HUES6 (cell line): ENCODE data around the gene MED12L.
A peak's percentile ranks its signal among the peaks of the same experiment; 100 is the strongest.

Source experiments
- H3K27ac ChIP-seq: 2 replicates; pipeline ENCODE4 v1.7.0; 2013; ENCODE audit warnings: low read depth, mild to moderate bottlenecking, low read length, inconsistent platforms
- H3K27me3 ChIP-seq: 2 replicates; pipeline ENCODE4 v1.6.1; 2013; ENCODE audit warnings: low read length; ENCODE audit not compliant: control insufficient read depth, insufficient read depth
- H3K36me3 ChIP-seq: 2 replicates; pipeline ENCODE4 v1.6.1; 2013; ENCODE audit warnings: low read length; ENCODE audit not compliant: control insufficient read depth, insufficient read depth
- H3K4me1 ChIP-seq: 2 replicates; pipeline ENCODE4 v1.6.1; 2013; ENCODE audit warnings: low read length; ENCODE audit not compliant: control insufficient read depth, insufficient read depth
- H3K4me3 ChIP-seq: 2 replicates; pipeline ENCODE4 v1.5.1; 2013; ENCODE audit warnings: low read depth, low read length
- H3K9ac ChIP-seq: one replicate; pipeline ENCODE4 v1.6.1; 2013; ENCODE audit warnings: mild to moderate bottlenecking, low read length
- H3K9me3 ChIP-seq: 2 replicates; pipeline ENCODE4 v1.6.1; 2013; ENCODE audit warnings: low read depth, low read length; ENCODE audit not compliant: control insufficient read depth, insufficient read depth

Gene MED12L

DNA sequence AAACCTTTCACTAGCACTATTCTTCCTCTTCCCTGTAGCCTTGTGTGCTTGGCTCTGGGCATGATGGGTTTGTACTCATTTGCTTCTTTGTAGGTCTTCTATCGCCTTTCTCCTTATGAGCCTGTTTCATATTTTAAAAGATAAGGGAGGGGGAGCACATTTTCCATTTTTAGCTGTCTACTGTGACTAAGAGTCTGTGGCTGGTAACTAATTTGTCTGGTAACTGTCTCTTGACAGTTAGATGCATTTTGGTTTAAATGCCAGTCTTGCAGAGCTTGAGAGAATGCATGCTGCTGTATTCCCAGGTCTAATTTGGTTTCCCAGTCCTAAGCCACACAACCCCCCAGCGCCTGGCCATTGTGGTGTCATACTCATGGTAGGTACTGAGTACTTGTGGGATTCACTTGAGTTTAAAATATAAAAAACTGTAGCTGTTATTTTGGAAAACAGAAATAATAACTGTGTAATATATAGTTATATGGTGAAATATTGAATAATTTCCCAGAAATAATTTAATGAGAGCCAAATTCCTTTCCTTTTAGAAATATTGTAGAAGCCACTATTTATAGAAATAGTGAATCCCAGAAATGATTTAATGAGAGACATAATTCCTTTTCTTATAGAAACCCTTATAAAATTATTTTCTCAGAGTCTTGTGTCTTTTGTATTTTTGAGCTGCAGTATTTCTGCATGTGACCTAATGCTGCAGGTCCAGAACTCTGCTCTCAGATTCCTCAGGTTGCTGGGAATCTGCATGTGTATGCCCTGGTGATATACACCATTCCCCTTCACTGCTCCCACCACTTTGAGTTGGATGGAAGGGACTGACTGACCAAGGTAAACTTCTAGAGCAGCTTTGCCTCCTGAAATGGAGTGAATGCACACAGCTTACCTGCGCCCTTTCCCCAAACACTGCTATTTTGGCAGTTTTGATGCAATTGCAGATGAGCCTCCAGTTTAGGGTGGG, 131.5 kb downstream of the MED12L start:
- Histone ChIP-seq H3K36me3 (peaks cover 4% of the 10 kb centered on the region), H3K27ac (no peak overlapping the region), H3K27me3 (no peaks in the 10 kb centered on the region), H3K4me3 (no peak overlapping the region), H3K9ac (no peak overlapping the region), H3K9me3 (peaks cover 8% of the 10 kb centered on the region), H3K4me1 (0 out of 2 replicates have a peak, but pooled peaks cover 2% of the 10 kb centered on the region)

DNA sequence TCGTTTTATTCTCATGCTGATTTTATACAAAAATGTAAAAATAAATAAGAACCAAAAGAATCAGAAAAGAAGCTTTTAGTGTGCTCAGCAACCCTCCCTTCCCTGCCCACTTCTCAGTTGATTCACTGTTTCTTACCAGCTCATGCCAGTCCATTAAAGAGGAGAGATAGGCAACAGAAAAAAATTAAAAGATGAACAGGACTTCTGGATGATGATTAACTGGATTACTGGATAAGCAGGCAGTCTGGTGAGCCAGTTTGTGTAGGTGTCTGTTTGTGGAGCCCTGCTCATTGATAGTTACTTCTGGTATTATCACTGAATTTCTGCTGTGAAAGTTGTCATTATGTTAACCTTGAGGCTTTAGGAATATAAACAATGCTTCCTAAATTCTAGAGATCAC, 132.7 kb downstream of the MED12L start:
- Histone ChIP-seq H3K9ac (no peak overlapping the region), H3K27ac (no peak overlapping the region), H3K36me3 (peaks cover 5% of the 10 kb centered on the region), H3K4me3 (no peak overlapping the region), H3K4me1 (0 out of 2 replicates have a peak, but pooled peaks cover 2% of the 10 kb centered on the region), H3K9me3 (peaks cover 9% of the 10 kb centered on the region), H3K27me3 (no peaks in the 10 kb centered on the region)

DNA sequence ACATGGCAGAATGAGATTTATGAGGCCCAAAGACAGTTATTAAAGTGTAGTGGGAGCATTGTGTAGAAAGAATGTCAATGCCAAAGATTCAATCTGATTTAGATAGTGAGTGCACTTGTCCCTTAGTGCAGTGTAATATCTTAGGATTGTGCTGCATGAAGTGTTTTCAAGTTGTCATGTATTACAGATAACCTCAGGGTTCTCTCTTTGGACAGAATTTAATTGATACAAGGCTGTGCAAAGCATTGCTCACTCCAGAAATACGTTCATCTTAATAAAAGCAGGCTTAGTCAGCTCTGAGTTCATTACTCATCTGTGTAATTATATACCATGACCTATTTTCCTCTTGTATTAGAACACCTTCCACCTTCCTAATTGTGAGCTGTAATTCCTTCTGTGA, 133.6 kb downstream of the MED12L start:
- no peak overlapping the region for H3K27ac ChIP-seq
- H3K9ac ChIP-seq: no peak overlapping the region
- H3K4me1 ChIP-seq: 0 out of 2 replicates have a peak, but pooled peaks cover 2% of the 10 kb centered on the region

DNA sequence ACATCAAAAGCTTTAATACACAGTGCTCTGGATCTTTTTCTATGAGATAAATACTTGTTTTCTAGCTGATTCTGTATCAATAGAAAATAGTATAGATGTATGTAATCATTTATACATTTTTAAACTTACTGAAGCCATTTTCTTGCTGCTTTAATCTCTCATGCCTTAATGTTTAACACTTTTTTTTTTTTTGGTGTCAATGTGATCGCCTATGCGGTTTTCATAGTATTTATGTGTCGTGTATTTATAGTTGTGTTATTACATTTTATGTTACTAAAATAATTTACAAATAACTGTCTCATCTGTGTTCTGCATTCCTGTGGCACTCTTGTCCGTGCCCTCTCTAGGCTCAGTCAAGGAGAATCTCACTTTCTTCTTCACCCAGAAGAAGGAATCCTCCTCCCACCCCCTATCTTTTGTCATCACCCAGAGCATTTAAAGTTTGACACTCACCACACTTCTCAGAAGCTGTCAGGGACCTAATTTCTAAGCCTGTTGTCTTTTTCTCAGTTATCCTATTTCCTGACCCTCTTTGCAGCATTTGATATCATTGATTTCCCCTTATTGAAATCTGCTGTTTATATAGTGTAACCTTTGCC, 138.9 kb downstream of the MED12L start:
- H3K9ac ChIP-seq: no peak overlapping the region
- peaks cover 5% of the 10 kb centered on the region for H3K36me3 ChIP-seq
- H3K27me3 ChIP-seq: no peaks in the 10 kb centered on the region
- peaks cover 9% of the 10 kb centered on the region for H3K9me3 ChIP-seq
- peaks cover 13% of the 10 kb centered on the region for H3K4me1 ChIP-seq
- H3K4me3 ChIP-seq: no peak overlapping the region
- no peak overlapping the region for H3K27ac ChIP-seq

More for the DNA sequence above, 133.6 kb downstream of the MED12L start:
- Histone ChIP-seq H3K27me3 (no peaks in the 10 kb centered on the region), H3K36me3 (peaks cover 5% of the 10 kb centered on the region), H3K4me3 (no peak overlapping the region), H3K9me3 (peaks cover 9% of the 10 kb centered on the region)

DNA sequence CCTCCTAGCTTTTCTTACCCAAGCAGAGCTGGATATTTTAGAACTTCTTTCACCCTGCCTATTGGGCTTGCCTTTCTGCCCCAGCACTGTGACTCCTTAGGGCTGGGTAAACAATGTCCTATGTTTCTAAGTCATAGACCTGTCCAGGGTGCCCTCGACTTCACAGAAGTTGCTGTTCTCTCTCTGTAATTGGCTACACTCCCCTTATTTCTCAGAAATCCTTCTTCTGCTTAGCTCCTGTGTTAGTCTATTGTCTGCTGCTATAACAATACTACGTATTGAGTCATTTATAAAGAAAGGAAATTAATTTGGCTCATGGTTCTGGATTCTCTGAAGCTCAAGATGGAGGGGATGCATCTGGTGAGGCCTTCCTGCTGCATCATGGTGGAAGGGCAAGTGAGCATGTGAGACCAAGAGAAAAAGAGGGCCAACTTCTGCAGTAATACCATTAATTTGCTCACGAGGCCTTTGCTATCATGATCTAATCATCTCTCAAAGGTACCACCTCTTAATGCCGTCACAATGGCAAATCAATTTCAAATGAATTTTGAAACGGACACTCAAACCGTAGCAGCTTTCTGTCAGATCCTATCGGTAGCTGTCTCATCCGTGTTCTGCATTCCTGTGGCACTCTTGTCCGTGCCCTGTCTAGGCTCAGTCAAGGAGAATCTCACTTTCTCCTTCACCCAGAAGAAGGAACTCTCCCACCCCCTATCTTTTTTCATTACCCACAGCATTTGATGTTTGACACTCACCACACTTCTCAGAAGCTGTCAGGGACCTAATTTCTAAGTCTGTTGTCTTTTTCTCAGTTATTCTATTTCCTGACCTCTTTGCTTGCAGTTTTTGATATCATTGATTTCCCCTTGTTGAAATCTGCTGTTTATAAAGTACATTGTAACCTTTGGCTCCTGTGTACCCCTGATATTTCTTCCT, 139.8 kb downstream of the MED12L start:
- Histone ChIP-seq H3K27me3 (no peaks in the 10 kb centered on the region), H3K4me3 (no peak overlapping the region), H3K27ac (no peak overlapping the region), H3K9ac (no peak overlapping the region), H3K4me1 (peaks cover 14% of the 10 kb centered on the region), H3K36me3 (peaks cover 5% of the 10 kb centered on the region), H3K9me3 (peaks cover 9% of the 10 kb centered on the region)

DNA sequence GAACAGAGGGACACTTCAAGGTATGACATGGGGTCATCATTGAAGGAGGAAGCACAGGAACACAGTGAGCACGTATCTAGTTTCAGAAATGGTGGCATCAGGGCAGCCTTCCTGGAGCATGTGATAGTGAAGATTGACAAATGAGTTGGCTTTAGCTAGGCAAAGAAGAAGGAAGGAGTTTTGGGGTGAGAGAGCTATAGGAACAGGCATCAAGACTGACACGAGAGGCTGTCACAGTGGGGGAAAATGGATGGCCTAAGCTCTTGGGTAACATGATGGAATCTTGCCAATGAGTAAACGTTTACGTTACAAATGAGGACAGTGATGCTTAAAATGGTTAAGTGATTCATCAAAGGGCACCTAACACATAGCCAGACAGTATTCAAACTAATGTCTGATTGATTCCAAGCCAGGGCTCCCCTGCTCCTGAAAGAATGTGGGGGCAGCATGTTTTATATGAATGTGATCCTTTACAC, 140.7 kb downstream of the MED12L start:
- Histone ChIP-seq H3K27me3 (no peaks in the 10 kb centered on the region), H3K36me3 (peaks cover 5% of the 10 kb centered on the region), H3K4me3 (no peak overlapping the region), H3K9me3 (peaks cover 9% of the 10 kb centered on the region), H3K4me1 (peaks cover 19% of the 10 kb centered on the region), H3K27ac (no peak overlapping the region), H3K9ac (no peak overlapping the region)

DNA sequence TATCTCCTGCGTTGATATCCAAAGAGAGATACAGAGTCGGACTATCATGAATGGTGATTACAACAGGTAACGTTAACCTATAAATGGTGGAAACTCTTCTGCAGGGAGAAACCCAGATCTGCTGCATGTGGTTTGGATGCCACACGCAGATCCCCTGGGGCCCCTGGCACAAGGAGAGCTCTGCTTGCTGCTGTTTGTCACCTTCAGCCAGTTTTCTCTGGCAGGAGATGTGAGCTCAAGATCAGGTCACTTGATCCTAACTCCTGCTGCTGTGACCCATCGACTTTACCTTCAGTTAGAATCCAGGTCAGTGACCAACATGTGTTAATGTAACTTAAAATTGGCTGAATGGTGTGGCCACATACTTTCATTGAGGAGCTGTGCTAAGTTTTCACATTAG, 141.4 kb downstream of the MED12L start:
- Histone ChIP-seq H3K36me3 (peaks cover 1% of the 10 kb centered on the region; the same call in 1 of the 2 replicates), H3K9ac (no peak overlapping the region), H3K9me3 (peaks cover 2% of the 10 kb centered on the region), H3K4me1 (peaks cover 19% of the 10 kb centered on the region), H3K27ac (no peak overlapping the region), H3K4me3 (no peak overlapping the region), H3K27me3 (no peaks in the 10 kb centered on the region)

DNA sequence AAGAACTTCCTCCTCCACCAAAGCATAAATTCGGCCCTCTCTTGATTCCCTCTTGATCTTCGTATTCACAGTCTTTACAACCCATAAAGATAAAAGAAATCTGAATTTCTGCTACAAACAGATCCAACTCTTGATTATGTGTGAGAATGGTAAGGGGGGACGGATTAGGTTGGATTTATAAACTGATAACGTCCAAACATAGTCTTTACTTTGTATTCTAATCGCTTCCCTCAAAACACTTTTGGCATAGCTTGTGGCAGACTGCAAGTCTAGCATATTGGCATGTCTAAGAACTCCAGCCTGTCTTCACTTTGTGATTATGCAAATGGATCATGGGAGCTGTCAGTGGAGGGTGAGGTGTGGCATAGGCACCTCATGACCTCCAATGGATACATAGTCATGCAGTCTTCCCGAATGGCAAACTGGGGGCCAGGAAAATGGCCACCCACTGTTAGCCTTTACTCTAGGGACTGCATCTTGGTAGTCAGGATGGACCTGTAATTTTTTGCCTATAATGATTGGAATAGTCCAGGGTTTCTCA, 141.9 kb downstream of the MED12L start:
- no peak overlapping the region for H3K4me3 ChIP-seq
- no peaks in the 10 kb centered on the region for H3K27me3 ChIP-seq
- no peaks in the 10 kb centered on the region for H3K9me3 ChIP-seq
- peaks cover 19% of the 10 kb centered on the region for H3K4me1 ChIP-seq
- H3K9ac ChIP-seq: no peak overlapping the region
- H3K27ac ChIP-seq: no peak overlapping the region
- H3K36me3 ChIP-seq: no peaks in the 10 kb centered on the region

DNA sequence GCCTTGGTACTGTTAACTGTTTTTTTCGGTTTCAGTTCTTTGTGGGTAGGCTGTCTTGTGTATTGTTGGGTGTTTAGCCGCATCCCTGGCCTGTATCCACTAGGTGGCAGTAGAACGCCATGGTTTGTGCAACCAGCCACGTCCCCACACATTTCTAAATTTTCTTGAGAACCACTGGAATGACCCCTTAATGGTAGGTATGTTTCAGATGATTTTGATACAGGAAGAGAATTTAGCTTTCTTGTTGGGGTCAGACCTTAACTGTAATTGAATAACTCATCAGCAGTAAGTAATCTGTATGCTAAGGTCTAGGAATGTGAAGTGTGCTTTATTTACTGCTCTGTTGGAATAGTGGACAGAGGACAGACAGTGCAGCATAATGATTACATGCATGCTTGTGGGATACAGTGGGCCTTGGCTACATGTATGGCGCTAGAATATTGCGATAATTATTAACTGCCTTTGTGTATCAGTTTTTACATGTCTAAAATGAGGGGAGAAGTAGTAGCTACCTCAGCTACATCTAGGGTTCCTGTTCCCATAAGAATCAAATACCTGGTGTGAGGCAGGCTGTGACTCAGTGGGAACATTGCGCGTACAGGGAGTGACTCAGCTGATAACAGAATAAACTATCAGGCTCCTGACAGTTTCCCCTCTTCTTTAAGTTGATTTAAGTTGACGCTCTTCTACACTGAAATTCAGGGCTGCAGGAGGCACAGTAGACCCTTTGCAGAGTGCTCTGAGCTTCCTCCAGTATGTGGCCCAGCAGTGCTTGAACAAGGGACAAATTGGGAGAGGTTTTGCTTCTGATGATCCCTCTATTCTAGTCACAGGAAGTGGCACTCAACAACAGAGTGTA, 142.6 kb downstream of the MED12L start:
- Histone ChIP-seq H3K4me1 (peaks cover 19% of the 10 kb centered on the region), H3K9ac (no peak overlapping the region), H3K4me3 (no peak overlapping the region), H3K27ac (peak overlapping the region; percentile 39; the same call in 1 of the 2 replicates), H3K27me3 (no peaks in the 10 kb centered on the region), H3K36me3 (no peaks in the 10 kb centered on the region), H3K9me3 (no peaks in the 10 kb centered on the region)

DNA sequence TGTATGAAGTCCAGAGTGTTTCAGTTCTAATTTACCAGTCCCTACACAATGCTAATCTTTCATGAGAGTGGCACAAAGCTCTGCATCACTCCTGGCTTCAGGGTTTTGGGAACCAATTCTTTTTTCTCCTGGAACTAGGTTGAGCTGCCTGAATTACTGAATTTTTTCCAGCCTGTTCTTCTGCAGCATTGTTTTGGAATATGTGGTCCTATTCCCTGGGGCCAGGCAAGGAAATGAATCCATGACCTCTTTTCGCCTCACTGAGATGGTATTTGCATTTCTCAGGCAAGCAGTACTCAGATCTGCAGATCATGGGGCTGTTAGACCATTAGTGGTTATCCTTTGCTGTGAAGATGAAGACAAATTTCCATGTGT, 143.2 kb downstream of the MED12L start:
- H3K27ac ChIP-seq: 0 out of 2 replicates have a peak overlapping the region, but pooled peaks have one; percentile 39
- no peak overlapping the region for H3K4me3 ChIP-seq
- H3K4me1 ChIP-seq: peaks cover 19% of the 10 kb centered on the region
- no peaks in the 10 kb centered on the region for H3K9me3 ChIP-seq
- H3K9ac ChIP-seq: no peak overlapping the region
- no peaks in the 10 kb centered on the region for H3K27me3 ChIP-seq
- no peaks in the 10 kb centered on the region for H3K36me3 ChIP-seq
